ENCODE data around the gene ACTG1. TPM values are rescaled to one million over a fixed set of nuclear protein-coding genes. Genes with fewer than 3 reads are reported as not detected.

Gene ACTG1
- total and polyA plus RNA-seq, 9 of the 15 experiments (the other 6 are each of a cell fraction or from before 2014, with no cell fraction given), result 224 to 1,775 (median 568) TPM

GRCh38 chr17:81553018-81553615 is 40.5 kb upstream of the ACTG1 start (continued):
- TF ChIP-seq, protein P1, sequence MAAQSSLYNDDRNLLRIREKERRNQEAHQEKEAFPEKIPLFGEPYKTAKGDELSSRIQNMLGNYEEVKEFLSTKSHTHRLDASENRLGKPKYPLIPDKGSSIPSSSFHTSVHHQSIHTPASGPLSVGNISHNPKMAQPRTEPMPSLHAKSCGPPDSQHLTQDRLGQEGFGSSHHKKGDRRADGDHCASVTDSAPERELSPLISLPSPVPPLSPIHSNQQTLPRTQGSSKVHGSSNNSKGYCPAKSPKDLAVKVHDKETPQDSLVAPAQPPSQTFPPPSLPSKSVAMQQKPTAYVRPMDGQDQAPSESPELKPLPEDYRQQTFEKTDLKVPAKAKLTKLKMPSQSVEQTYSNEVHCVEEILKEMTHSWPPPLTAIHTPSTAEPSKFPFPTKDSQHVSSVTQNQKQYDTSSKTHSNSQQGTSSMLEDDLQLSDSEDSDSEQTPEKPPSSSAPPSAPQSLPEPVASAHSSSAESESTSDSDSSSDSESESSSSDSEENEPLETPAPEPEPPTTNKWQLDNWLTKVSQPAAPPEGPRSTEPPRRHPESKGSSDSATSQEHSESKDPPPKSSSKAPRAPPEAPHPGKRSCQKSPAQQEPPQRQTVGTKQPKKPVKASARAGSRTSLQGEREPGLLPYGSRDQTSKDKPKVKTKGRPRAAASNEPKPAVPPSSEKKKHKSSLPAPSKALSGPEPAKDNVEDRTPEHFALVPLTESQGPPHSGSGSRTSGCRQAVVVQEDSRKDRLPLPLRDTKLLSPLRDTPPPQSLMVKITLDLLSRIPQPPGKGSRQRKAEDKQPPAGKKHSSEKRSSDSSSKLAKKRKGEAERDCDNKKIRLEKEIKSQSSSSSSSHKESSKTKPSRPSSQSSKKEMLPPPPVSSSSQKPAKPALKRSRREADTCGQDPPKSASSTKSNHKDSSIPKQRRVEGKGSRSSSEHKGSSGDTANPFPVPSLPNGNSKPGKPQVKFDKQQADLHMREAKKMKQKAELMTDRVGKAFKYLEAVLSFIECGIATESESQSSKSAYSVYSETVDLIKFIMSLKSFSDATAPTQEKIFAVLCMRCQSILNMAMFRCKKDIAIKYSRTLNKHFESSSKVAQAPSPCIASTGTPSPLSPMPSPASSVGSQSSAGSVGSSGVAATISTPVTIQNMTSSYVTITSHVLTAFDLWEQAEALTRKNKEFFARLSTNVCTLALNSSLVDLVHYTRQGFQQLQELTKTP (IDR thresholded peaks at IDR 0.05; ENCODE audit: low read depth in 1 of 2, partially characterized antibody in 2 of 2), result no peak
- TF ChIP-seq ZSCAN29 (IDR thresholded peaks at IDR 0.05) (no peak), FUS (optimal IDR thresholded peaks at IDR 0.05; ENCODE audit: low read depth, low read length) (no peak), BCL6 (CRISPR knock-in tag; IDR thresholded peaks at IDR 0.05) (no peak), ZC3H11A (IDR thresholded peaks at IDR 0.05; ENCODE audit: low read depth, low read length) (no peak), POLR2G (IDR thresholded peaks at IDR 0.05; ENCODE audit: low read depth, low read length) (no peak), XRCC4 (IDR thresholded peaks at IDR 0.05; ENCODE audit: extremely low read depth, insufficient read depth, insufficient read length) (no peak), RCOR1 (IDR thresholded peaks at IDR 0.05; ENCODE audit: borderline replicate concordance in 1 of 2, low read depth in 2 of 2, low read length in 2 of 2) (no peak; a peak in 1 of 4 replicates), UBTF (IDR thresholded peaks at IDR 0.05; ENCODE audit: borderline replicate concordance in 1 of 2, low read depth in 2 of 2, low read length in 2 of 2) (peak in 1 of 2 experiments; percentile 37; a peak in 1 of 4 replicates), MTA3 (IDR thresholded peaks at IDR 0.05; ENCODE audit: borderline replicate concordance) (no peak), NFIX (CRISPR knock-in tag; IDR thresholded peaks at IDR 0.05; ENCODE audit: low read depth) (no peak), HSF4 (CRISPR knock-in tag; IDR thresholded peaks at IDR 0.05; ENCODE audit: borderline replicate concordance) (no peak), MEF2A (IDR thresholded peaks at IDR 0.05; ENCODE audit: control insufficient read depth, low read depth, low read length) (no peak), DDX20 (tag; IDR thresholded peaks at IDR 0.05; ENCODE audit: low read depth) (no peak), EP400 (IDR thresholded peaks at IDR 0.05) (peak; percentile 1)
- TF ChIP-seq, protein P2, sequence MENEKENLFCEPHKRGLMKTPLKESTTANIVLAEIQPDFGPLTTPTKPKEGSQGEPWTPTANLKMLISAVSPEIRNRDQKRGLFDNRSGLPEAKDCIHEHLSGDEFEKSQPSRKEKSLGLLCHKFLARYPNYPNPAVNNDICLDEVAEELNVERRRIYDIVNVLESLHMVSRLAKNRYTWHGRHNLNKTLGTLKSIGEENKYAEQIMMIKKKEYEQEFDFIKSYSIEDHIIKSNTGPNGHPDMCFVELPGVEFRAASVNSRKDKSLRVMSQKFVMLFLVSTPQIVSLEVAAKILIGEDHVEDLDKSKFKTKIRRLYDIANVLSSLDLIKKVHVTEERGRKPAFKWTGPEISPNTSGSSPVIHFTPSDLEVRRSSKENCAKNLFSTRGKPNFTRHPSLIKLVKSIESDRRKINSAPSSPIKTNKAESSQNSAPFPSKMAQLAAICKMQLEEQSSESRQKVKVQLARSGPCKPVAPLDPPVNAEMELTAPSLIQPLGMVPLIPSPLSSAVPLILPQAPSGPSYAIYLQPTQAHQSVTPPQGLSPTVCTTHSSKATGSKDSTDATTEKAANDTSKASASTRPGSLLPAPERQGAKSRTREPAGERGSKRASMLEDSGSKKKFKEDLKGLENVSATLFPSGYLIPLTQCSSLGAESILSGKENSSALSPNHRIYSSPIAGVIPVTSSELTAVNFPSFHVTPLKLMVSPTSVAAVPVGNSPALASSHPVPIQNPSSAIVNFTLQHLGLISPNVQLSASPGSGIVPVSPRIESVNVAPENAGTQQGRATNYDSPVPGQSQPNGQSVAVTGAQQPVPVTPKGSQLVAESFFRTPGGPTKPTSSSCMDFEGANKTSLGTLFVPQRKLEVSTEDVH (IDR thresholded peaks at IDR 0.05; ENCODE audit: low read depth, partially characterized antibody), result no peak
- TF ChIP-seq, protein P3, sequence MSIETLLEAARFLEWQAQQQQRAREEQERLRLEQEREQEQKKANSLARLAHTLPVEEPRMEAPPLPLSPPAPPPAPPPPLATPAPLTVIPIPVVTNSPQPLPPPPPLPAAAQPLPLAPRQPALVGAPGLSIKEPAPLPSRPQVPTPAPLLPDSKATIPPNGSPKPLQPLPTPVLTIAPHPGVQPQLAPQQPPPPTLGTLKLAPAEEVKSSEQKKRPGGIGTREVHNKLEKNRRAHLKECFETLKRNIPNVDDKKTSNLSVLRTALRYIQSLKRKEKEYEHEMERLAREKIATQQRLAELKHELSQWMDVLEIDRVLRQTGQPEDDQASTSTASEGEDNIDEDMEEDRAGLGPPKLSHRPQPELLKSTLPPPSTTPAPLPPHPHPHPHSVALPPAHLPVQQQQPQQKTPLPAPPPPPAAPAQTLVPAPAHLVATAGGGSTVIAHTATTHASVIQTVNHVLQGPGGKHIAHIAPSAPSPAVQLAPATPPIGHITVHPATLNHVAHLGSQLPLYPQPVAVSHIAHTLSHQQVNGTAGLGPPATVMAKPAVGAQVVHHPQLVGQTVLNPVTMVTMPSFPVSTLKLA (conservative IDR thresholded peaks at IDR 0.05), result peak; percentile 1 to 53; a peak in 2 of 4 replicates

Measured in K562 (cell line).